B cell (primary cell): Measurements from ENCODE around the gene SHB.

Experiments
- EZH2 ChIP-seq: IDR thresholded peaks from 2 replicates; pipeline ENCODE4 v1.6.1; 2012; ENCODE audit warnings: borderline replicate concordance, low read depth, mild to moderate bottlenecking, moderate library complexity, low read length; ENCODE audit not compliant: insufficient read depth, poor library complexity, severe bottlenecking
- TF ChIP-seq, protein P1 (sequence below): fragments of 200-600 bp; IDR thresholded peaks from one replicate; pipeline ENCODE4 v1.8.0; 2022; ENCODE audit warnings: antibody characterized with exemption, mild to moderate bottlenecking

GRCh38 chr9:38035873-38036272 lies 33.2 kb downstream of the SHB start:
- no peak for TF ChIP-seq EZH2
- TF ChIP-seq, protein P1, sequence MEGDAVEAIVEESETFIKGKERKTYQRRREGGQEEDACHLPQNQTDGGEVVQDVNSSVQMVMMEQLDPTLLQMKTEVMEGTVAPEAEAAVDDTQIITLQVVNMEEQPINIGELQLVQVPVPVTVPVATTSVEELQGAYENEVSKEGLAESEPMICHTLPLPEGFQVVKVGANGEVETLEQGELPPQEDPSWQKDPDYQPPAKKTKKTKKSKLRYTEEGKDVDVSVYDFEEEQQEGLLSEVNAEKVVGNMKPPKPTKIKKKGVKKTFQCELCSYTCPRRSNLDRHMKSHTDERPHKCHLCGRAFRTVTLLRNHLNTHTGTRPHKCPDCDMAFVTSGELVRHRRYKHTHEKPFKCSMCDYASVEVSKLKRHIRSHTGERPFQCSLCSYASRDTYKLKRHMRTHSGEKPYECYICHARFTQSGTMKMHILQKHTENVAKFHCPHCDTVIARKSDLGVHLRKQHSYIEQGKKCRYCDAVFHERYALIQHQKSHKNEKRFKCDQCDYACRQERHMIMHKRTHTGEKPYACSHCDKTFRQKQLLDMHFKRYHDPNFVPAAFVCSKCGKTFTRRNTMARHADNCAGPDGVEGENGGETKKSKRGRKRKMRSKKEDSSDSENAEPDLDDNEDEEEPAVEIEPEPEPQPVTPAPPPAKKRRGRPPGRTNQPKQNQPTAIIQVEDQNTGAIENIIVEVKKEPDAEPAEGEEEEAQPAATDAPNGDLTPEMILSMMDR: no peak
